IPS-11a (cell line): ENCODE measurements around the gene NDOR1.
"Not testable (repeated sequence)": the region's sequence is repeated elsewhere in the genome, so short reads cannot be mapped to it uniquely, and the experiment has no call there.

ENCODE experiments used
- H3K4me3 ChIP-seq: one replicate; pipeline ENCODE4 v1.5.1; 2013; ENCODE audit warnings: low read depth, low read length, control low read depth

The NDOR1 gene

GRCh38 chr9:137255448-137256114, 50.1 kb downstream of the NDOR1 start:
- peak overlapping the region; percentile 94 for H3K4me3 ChIP-seq

DNA sequence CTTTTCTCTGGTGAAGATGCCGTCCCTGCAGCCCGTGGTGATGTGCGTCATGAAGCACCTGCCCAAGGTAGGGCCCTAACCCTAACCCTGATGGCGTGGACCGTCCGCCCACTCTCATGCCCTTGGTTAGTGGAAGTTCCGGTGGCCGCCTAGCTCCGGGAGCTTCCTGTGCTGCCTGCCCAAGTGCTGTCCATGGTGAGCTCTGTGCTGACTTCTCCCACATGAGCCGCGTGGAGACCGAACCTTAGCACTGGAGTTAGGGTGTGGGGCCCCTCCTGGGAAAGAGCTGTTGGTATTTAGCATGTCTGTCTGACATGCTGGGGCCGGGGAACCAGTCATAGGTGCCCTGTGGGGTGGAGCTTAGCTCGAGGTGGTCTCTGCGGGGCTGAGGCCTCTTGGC, 50.9 kb downstream of the NDOR1 start:
- H3K4me3 ChIP-seq: no peak overlapping the region

GRCh38 chr9:137256856-137257255, 51.4 kb downstream of the NDOR1 start:
- H3K4me3 ChIP-seq: no peak overlapping the region

GRCh38 chr9:137262173-137262908, 56.8 kb downstream of the NDOR1 start:
- not testable (repeated sequence) for H3K4me3 ChIP-seq

GRCh38 chr9:137262909-137263285, 57.4 kb downstream of the NDOR1 start:
- H3K4me3 ChIP-seq: no peak overlapping the region

DNA sequence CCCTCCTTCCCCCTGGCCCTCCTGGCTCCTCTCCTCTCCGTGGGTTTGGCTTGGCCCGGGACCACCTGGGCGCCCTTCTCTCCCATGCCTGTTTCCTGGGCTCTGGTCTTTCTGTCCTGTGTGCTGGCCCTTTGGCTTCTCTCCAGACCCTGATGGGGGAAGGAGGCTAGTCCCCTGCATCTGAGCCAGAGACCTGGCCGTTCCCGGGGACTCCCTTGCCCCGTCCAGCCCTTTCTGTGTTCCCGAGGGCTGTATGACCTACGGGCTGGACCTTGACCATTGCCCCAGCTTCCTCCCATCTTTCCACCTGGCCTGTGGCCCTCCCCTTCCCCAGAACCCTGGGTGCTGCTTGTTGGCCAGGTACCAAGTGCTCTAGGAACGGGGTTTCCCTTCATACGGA, 58.0 kb downstream of the NDOR1 start:
- H3K4me3 ChIP-seq: no peak overlapping the region

- no peak overlapping the region for H3K4me3 ChIP-seq
Measured at GRCh38 chr9:137264067-137264466, 58.6 kb downstream of the NDOR1 start.

DNA sequence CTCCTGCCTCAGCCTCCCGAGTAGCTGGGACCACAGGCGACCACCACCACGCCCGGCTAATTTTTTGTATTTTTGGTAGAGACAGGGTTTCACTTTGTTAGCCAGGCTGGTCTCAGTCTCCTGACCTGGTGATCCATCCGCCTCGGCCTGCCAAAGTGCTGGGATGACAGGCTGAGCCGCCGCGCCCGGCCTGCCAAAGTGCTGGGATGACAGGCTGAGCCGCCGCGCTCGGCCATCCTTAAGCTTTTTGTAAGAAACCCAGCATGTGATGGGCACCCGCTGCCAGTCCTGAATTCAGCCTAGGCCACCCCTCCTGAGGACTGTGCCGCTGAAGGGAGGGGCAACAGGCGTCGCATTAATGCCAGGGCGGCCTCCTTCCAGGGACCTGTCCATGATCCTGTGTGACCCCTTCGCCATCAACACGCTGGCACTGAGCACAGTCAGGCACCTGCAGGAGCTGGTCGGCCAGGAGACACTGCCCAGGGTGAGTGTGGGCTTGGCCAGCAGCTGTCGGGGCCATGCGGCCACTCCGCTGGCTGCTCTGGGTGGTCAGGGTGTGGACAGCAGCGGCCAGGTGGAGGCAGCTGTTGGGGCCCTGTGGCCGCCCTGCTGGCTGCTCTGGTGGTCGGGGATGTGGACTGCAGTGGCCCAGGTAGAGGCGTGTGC, 60.1 kb downstream of the NDOR1 start:
- no peak overlapping the region for H3K4me3 ChIP-seq

DNA sequence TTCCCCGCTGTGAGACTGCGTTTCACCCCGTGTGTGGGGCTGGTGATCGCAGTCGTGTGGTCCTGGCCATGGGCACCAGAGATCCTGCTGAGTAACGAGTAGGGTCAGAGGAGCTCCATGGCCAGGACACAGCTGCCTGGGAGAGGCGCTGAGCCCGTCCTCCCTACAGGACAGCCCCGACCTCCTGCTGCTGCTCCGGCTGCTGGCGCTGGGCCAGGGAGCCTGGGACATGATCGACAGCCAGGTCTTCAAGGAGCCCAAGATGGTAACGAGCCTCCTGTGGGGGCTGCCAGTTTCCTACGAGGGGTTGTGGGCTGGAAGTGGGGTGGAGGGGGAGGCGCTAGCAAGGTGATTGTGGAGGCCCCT, 60.6 kb downstream of the NDOR1 start:
- H3K4me3 ChIP-seq: no peak overlapping the region
